ENCODE results near the gene NUMB.

DNA sequence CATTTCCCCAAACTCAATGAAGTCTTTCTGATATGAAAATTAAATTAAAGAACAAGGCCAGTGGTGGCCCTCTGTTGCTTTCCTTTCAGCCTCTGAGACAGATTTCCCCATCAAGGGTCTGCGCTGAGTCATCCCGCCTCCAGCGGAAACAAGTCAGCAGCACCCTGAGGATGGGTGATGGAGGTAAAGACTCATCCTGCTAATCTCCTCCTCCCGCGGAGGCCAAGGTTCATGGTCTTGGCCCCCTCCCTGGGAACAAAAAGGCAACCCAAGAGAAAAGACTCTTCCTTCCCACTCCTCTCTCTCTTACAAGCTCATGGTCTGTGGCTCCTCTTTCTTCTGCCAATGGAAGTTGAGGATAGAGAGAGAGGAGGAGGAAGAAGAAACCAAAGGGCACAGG is 9.0 kb upstream of the NUMB start:
- no peak for TF ChIP-seq EZH2 (IDR thresholded peaks at IDR 0.05; ENCODE audit: insufficient read depth, poor library complexity, severe bottlenecking)
- no peak for TF ChIP-seq EZH2phosphoT487 (IDR thresholded peaks at IDR 0.05; ENCODE audit: insufficient read depth, low read depth)

All from GM23248 (cell line).